ENCODE data around the gene MAPK6.

DNA sequence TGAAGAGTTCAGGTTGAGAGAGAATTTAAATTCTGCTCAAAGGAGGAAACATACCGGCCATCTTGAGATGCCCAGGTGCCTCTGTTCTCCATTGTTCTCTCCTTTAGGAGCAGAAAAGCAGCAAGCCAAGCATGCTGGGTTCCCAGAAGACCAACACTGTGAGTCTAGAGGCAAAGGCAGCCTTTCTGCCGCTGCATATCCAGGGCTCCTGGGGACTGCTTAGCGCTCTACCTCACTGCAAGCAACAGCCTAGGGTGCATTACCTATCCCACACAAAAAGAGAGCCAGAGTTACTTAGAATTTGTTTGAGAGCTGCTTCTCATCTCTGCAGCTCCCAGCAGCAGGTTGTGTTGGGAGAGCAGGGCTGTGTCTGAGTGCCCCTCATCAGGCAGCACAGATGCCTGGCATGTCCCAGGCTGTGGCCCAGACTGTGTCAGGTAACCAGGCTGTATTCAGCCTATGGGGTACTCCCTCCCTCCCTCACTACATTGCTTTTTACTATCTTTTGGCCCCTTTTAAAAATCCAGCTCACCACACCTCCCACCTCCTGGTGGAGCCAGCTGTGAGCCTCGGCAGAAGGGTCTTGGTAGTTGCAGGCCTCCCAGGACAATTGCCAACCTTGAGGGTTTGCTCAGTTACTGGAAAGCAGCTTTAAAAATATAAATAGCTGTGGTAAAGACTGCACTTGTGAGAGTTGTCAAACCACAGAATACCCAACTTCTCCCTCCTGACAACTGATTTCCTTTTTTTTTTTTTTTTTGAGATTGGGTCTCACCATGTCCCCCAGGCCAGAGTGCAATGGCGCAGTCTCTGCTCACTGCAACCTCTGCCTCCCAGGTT, 63.4 kb downstream of the MAPK6 start:
- no peak for TF ChIP-seq CTCF (IDR thresholded peaks at IDR 0.05)
- TF ChIP-seq EZH2 (IDR thresholded peaks at IDR 0.05; ENCODE audit: borderline replicate concordance, insufficient read depth, low read depth, low read length, poor library complexity, severe bottlenecking): no peak
